H1 (cell line): ENCODE measurements around the gene PPCDC. TPM values are rescaled to one million over a fixed set of nuclear protein-coding genes. Genes with fewer than 3 reads are reported as not detected.

Source experiments
- RBBP5 ChIP-seq: IDR thresholded peaks from 2 replicates; pipeline ENCODE4 v1.7.1; 2012; ENCODE audit warnings: low read depth, mild to moderate bottlenecking, inconsistent platforms, low read length, moderate library complexity, borderline replicate concordance
- RXRA ChIP-seq: IDR thresholded peaks from 2 replicates; pipeline ENCODE4 v1.6.1; 2011; ENCODE audit warnings: low read depth, mild to moderate bottlenecking, low read length, moderate library complexity; ENCODE audit not compliant: insufficient read depth
- polyA plus RNA-seq, 7 experiments: library from polyadenylated mRNA; depleted of rRNA in 3 of 7; stranded (reverse) in 5 of 7; unstranded in 2 of 7; fragments of >200 nt in 5 of 7; fragments of 200-250 nt in 2 of 7; gene quantifications; 1 replicate in 5 of 7; 2 replicates in 1 of 7; 4 replicates in 1 of 7; pipeline versions ENCODE4 v1.2.1 to v1.2.3, GENCODE V29; 2011 to 2013; ENCODE audit warnings: missing spikeins in 2 of 7, mixed read lengths in 2 of 7
- total RNA-seq: library from RNA; stranded (reverse); fragmentation: NEBNext Ultra II Directional; extraction: Animal tissue kit (Norgen Biotek cat#: 25700); gene quantifications from 2 replicates; pipeline ENCODE4 v1.2.1, GENCODE V29; 2021

PPCDC gene
- total and polyA plus RNA-seq, 2 of the 8 experiments (the other 6 are each of a cell fraction or from before 2014, with no cell fraction given), result 11.3 to 29.7 TPM

- no peak for TF ChIP-seq RBBP5
- TF ChIP-seq RXRA, result no peak
- TF ChIP-seq, all 59 proteins: peak for 0
Observed at GRCh38 chr15:75097939-75098338, 74.5 kb downstream of the PPCDC start (continued).
